Measurements from ENCODE around the gene SLC5A9.

Gene SLC5A9

DNA sequence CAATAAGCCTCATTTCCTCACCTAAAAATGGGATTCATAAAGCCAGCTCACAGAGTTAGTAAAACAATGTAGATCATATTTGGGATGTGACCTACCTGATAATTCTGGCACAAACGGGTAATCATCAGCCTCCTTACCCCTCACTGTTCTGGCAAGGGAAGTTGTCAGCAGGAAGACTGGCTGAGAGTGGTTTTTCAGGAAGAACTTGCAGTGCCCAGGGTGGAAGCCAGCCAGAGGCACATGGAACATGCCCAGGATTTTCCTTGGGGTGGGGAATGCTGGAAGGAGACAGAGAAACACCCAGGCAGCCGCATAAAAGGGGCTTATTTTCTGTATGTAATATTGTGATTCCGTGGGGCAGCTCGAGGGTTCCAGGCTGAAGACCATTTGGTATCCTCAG lies 7.7 kb upstream of the SLC5A9 start:
- no peak for DNase-seq

DNA sequence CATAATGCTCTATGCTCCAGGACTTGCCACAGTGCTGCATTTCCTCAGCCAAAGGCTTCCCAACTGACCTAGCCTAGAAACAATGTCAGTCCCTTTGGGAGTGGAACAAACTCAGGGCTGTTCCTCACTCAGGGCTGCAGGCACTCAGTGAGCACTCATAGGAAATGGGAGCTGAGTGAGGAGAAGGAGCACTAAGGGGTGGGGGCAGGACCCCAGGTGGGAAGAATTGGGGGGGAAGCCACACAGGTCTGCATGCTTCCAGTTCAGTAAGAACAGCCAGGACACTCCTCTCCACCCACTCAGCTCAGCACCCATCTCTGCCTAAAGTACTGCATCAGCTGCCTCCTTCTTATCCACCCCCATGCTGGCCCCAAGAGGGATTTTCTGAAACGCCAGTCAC lies 7.3 kb upstream of the SLC5A9 start:
- DNase-seq = no peak

DNA sequence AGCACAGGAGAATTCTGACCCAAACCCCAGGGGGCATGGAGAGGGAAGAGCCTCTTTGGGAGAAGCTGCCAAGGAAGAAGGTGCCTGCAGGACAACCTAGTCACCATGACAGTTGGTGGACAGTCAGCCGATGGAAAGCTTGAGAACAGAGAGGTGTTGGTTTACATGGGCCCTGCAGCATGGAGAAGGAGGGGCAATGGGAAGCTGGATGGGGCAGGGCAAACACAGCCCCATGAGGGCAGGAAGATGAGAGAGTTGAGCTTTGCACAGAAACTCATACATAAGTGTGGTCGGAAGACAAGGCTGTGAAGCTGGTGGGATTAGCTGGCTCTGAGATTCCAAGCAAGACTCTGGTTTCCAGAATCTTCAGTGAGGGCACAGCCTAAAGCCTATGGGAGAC lies 6.6 kb upstream of the SLC5A9 start:
- DNase-seq = no peak

DNA sequence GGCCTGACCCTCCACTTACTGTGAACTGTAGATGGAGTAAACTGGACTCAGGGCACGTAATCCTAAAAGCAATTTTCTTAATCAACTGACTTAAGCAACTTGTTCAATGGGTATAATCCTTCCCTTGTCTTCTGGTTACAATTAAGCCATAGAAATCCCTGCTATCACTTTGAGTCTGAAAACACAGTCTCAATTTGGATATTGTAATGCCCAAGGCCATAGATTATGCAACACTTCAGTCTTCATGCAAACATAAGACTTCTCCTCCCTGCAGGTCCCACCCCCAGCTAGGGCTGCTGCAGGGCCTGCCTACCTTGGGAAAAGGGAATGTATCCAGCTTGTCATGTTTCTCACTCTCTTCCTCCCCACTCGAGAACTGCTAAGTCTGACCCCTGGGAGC lies 6.2 kb upstream of the SLC5A9 start:
- no peak for DNase-seq

DNA sequence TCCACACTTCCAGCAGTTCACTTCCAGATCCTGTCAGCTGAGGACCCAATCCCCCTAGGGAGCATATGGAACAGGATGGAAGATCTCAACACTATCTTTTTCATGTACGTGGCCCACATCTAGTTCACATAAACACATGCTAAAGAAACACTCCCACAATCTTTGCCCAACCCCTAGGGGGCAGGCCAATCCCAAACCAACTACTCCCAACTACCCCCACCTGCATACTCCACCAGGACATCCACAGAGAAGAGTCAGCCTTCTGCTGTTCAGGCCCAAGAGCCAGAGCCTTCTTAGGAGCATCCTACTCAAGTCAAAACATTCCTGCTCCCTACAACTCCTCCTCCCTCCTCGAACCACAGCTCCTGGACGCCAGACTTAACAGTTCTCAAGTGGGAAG lies 5.6 kb upstream of the SLC5A9 start:
- DNase-seq = no peak

DNA sequence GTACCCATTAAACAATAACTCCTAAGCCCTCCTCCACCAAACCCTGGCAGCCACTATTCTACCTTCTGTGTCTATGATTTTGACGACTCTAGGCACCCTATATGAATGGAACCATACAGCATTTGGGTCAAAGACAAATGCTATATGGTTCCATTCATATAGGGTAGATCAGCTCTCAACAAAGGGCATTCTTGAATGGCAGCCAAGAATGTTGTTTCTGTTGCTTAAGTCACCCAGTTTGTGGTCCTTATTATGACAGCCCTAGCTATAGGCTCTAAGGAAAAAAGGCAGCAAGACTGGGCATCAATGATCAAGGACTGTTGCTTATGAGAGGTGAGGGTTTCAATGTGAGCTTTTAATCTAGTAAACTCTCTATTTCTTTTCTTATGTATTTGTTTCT lies 4.7 kb upstream of the SLC5A9 start:
- no peak for DNase-seq

DNA sequence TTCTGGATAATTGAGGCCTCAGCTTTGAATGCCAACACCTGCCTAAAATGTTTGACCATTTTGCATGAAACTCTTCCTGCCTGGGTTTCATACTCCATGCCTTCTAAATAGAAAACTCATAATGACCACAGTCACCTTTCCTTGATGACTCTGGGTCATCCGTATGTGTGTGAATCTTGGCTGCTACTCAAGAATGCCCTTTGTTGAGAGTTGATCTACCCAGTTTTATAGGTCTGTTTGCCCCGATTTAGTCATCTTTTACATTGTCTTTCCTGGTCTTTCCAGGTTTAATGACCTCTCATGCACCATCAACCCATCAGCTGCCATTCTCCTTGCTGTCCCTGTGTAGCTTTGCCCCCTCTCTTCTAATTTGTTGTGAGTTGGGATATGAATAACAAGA lies 2.7 kb upstream of the SLC5A9 start:
- DNase-seq = no peak

DNA sequence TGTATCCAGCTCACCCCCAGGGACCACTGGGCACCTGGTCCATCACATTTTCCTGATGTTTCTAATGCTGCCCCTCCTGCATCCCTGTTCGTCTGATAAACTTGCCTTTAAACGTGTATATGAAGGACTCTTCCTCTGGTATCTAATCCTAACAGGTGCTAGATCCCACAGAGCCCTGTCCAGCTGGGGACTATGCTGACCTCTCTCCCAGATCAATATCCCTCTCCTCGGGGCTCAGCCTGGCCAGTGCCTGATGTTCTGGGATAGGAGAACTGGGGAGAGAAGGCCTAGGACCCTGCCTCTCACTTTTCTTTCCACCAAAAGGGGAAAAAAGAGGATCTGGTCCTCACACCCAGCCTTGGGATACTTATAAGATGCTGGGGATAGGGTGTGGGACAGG lies 1.4 kb upstream of the SLC5A9 start:
- DNase-seq = no peak

DNA sequence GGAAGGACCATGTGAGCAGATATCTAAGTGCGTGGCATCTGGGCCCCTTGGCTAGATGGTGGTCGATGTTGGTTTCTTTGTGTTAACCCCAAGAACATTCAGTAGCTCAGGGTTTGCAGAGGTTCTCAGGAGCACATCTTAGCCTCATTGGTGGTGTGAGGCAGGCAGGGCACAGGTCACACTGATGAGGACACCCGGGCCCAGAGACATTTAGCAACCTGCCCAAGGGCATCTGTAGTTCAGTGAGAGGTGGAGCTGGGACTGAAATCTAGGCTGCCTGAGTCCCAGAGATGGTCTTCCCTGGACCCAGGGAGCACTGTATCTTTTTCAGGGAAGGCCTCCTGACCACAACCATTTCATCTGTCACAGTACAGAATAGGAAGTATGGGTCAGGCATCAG lies 859 bp upstream of the SLC5A9 start:
- no peak for DNase-seq

DNA sequence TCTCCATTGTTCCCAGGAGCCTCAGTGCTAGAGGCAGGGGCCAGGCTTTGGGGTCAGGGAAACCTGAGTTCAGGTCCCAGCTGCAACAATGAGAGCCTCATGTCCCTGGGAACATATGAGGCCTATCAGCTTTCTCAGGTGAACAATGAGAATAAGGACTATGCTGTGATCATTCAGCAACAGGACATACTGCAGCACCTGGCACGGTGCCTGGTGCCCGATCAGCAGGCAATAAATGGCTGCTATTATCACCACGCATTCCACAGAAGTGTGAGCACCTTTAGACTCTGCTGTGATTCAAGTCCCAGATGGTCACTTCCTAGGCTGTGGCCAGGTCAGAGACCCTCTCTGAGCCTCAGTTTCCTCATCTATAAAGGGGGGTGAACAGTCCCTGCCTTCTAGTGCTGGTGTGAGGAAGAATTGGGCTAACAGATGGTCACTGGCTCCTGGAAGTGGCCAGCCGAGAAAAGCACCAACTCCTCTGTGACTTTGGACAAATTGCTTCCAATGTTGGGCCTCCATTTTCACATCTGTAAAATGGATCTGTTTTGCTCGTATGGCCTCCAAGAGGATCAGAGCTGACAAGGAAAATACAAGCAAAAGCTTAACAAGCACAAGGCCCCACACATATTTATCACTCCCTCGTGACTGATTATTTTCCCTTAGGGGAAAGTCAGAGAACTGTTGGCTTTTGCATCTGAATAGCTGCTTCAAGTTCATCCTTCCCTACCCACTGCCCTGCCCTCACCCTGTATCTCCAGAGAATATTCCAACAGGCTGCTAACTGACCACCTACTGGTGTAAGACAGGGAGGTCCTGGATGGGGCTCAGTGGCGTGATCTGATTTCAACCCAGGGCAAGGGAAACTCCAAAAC lies 1.1 kb downstream of the SLC5A9 start:
- no peak for DNase-seq

DNA sequence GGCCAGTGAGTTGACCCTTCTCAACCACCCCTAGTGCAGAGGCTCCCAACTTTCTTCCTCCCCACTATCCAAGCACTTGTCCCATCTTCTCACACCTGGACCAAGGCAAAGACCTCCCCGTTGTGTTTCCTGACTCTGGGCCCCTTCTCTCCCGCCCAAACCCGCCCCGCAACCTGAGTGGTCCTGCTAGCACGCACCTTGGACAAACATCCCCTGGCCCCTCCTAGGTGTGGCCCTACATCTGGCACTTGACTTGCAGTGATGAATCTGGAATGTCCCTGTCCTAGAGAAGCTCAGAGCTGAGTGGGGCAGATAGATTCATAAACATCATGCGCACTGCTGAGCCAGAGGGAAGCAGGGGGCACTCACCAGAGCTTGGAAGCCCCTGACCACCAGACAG lies 2.3 kb downstream of the SLC5A9 start:
- no peak for DNase-seq

DNA sequence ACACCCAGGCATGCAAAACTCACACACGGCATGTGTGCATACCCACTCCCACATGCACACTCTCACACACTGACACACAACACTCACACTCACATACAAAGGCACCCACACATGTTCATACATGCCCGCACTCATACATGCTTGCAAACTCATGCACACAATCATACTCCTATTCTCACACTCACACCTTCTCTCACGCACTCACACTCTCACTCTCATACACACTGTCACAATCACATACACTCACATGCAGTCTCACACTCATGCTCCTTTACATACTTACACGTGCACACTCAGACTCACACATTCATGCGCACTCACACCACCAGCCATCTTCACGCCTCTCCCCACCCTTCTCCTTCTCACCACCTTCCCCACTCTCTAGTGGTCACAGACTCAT lies 3.1 kb downstream of the SLC5A9 start:
- no peak for DNase-seq

DNA sequence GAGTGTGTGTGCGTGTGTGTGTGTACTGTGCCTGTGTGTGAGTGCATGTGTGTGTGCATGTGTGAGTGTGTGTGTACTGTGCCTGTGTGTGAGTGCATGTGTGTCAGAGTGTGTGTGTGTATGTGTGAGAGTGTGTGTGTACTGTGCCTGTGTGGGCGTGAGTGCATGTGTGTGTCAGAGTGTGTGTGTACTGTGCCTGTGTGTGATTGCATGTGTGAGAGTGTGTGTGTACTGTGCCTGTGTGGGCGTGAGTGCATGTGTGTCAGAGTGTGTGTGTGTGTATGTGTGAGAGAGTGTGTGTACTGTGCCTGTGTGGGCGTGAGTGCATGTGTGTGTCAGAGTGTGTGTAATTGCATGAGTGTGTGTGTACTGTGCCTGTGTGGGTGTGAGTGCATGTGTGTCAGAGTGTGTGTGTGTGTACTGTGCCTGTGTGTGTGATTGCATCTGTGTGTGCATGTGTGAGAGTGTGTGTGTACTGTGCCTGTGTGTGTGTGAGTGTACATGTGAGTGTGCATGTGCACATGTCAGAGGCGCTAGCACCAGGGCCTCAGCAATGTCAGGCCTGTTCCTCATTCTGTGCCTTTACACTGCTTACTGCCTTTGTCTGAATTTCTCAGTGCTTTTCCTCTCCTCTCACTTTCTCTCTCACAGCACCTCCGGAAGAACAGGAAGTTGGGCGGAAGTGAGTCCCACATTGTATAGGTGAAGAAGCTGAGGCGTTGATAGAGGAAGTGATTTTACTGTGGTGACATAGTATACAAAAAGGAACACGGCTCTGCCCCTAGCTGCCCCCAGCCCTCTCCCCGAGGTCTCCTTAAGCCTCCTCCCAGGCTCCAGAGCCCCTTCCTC lies 4.9 kb downstream of the SLC5A9 start:
- peak; percentile 43 for DNase-seq

DNA sequence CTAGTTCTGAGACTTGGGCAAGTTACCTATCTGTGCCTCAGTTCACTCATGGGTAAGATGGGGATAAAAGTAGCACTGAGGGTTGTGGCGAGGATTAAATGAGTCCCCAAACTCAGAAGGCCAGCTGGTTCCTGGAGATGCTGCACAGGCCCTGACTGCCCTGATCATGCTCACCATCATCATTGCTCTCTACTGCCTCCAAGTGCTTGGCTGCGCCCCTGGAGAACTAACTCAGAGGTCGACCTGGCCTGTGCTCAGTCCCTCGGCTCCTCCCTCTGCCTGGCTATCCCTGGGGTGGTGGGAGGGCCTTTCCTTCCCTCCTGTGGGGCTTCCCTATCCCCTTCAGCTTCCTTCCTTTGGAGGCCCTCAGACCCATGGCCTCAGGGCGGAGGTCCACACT lies 5.6 kb downstream of the SLC5A9 start:
- no peak for DNase-seq

DNA sequence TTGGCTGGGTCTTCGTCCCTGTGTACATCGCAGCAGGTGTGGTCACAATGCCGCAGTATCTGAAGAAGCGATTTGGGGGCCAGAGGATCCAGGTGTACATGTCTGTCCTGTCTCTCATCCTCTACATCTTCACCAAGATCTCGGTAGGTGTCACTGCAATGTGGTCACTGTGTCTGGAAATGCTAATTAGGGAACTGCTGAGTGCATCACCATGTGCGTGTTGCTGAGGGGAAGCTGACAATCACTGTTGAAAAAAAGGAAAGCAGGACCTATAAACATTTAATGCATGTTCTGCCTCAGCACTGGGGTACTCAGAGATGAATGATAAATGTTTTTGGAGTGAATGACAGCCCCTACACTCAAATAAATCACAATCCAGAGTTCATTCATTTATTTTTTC lies 6.8 kb downstream of the SLC5A9 start:
- DNase-seq = no peak

DNA sequence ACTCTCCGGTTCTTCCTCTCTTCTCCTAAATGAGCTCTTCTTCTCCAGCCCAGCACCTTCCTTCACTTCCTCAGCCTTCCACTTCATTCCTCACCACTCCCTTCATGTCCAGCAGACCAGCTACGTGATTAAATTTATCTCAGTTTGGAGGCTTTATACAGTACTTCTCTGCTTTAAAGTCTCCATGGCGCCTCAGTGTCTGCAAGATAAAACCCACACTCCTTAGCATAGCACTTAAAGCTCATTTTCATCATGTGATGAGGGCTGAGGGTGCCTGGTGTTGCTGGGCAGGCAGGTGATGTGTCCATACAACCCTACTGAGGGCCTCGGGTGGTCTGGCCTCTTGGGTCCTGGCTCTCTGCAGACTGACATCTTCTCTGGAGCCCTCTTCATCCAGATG lies 7.7 kb downstream of the SLC5A9 start:
- DNase-seq = no peak

DNA sequence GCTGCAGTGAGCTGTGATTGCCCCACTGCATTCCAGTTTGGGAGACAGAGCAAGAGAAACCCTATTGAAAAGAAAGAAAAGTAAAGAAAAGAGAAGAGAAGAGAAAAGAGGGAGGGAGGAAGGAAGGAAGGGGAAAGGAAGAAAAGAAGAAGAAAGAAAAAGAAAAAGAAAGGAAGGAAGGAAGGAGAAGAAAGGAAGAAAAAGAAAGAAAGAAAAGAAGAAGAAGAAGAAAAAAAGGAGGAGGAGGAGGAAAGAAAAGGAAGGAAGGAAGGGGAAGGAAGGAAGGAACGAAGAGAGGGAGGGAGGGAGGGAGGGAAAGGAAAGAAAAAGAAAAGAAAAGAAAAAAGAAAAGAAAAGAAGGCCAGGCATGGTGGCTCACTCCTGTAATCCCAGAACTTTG lies 10.2 kb downstream of the SLC5A9 start:
- DNase-seq = no peak

DNA sequence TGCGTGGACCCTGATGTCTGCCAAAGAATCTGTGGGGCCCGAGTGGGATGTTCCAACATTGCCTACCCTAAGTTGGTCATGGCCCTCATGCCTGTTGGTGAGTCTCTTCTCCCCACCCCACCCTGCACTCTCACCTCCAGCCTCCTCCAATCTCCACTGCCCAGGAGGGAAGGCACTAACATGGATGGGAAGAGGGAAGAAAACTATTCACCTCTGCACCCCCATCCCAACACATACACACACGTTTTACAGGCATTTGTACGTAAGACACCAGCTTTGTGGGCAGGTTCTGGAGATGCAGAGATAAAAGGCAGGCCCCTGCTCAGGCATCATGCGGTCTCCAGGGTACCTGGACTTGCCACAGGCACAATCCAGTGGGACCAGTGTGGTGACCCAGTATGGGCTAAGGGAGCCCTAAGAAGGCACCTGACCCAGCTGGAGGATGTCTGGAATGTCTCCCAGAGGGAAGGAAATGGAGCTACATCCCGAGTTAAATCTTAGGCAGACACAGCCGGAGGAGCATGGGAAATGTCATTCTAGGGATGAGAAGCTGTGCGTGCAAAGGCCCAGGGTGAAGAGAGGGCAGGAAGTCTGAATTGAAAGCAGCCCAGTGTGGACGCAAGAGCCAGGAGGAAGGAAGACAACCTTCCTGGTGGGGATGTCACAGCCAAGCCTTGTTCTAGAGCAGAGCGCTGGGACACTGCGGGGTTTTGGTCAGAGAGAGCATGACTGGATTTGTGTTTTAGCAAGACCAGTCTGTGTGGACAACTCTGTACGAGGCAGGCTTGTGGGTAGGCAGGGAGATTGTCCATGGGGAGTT lies 11.4 kb downstream of the SLC5A9 start:
- no peak for DNase-seq

DNA sequence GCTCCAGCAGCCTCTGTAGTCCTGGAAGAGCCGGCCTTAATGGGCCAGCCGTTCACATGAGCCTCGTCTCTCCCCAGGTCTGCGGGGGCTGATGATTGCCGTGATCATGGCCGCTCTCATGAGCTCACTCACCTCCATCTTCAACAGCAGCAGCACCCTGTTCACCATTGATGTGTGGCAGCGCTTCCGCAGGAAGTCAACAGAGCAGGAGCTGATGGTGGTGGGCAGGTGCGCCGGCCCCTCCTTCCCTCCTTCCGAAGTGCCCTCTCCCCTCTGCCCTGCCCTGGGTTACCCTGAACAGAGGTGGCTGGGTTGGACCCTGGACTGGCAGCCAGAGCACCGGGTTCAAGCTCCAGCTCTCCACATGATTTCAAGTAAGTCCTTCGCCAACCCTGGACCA lies 13.1 kb downstream of the SLC5A9 start:
- no peak for DNase-seq

DNA sequence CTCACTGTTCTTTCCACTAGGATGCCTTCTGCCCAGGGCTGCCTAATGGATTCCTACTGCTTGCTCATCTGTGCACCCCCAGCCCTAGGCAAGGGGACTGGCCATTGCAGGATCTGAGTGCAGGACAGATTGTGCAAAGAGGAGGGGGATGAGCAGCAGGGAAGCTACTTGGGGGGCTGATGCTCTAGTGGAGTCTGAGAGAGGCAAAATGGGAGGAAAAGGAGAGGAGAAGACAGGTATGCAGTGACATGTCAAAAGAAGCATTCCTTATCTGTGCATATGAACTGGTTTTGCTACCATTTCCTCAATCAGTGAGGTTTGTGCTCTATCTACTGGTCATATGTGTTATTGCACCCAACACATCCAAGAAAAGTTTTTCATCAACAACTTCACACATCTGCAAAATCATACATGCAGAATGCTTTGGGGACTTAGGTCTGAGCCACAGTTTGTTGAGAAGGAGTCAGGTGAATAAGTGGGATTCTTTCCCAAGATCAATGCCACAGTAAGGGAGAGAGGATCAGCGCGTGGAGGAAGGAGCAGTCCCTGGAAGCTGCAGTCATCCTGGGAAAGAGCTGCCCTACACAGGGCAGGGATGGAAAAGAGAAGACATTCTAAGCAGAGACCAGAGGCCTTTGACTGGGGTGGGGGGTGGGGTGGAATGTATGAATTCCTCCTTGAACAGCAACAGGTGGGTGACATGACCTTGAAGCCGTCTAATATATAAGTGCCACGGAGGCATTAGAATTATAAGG lies 14.4 kb downstream of the SLC5A9 start:
- DNase-seq = no peak

DNA sequence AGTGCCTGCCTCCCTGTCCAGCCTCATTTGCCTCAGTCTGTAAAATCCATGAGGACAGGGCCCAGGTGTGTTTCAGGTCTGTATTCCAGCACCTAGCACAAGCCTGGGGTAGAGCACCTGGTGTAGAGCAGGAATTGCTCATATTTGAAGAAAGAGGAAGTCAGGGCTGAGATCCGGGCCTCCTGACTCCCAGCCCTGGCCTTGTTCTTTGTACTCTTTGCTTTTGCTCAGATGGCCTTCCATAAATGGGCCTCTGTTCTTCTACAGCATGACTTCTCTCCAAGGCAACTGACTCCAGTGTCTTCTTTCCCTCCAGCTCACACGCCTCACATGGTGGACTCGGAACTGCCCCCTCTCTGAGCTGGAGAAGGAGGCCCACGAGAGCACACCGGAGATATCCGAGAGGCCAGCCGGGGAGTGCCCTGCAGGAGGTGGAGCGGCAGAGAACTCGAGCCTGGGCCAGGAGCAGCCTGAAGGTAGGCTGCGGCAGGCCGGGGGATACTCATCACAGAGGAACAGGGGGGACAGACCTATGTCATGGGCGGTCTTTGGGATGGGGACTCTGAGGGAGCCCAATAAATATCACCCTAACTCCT lies 19.7 kb downstream of the SLC5A9 start:
- DNase-seq = no peak

DNA sequence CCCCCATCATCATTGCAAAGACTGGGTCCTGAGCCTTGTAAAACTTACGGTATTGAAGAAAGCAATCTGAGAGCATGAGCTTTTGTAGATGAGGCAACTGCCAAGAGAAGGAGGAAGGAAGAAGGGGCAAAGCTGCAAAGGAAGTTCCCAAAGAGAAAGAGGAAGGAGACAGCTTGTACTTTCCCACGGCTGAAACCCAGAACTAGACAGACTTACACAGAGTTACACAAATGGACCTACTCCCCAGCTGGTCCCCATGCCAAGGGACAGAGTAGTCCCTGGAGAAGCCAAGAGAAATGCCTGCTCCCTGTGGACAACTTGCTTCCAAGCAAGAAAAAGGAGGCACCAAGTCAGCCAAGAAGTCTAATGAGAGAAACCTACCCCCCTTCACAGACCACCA lies 22.6 kb downstream of the SLC5A9 start:
- no peak for DNase-seq

Measured in CD4-positive, alpha-beta T cell treated with Interleukin-6 for 4 hours (primary cell).